ENCODE results near the gene ZFYVE28. TPM values are rescaled to one million over a fixed set of nuclear protein-coding genes. Genes with fewer than 3 reads are reported as not detected.
"Not testable (repeated sequence)": the region's sequence is repeated elsewhere in the genome, so short reads cannot be mapped to it uniquely, and the experiment has no call there.

Gene ZFYVE28
- total RNA-seq, 1 donor from 2014 or later = 0.86 TPM

- DNase-seq (ENCODE audit: low read depth) = no peak
These were observed 142.7 kb downstream of the ZFYVE28 start for GRCh38 chr4:2275546-2276251.

GRCh38 chr4:2275044-2275397 lies 143.4 kb downstream of the ZFYVE28 start:
- DNase-seq (ENCODE audit: low read depth) = not testable (repeated sequence)

- no peak for DNase-seq (ENCODE audit: low read depth)
These were observed 144.0 kb downstream of the ZFYVE28 start for GRCh38 chr4:2274320-2275043.

- no peak for DNase-seq (ENCODE audit: low read depth)
These were observed 144.7 kb downstream of the ZFYVE28 start for GRCh38 chr4:2273657-2274319.

- DNase-seq (ENCODE audit: low read depth) = no peak
These were observed 145.2 kb downstream of the ZFYVE28 start for GRCh38 chr4:2273221-2273620.

GRCh38 chr4:2272828-2273120 lies 145.7 kb downstream of the ZFYVE28 start:
- no peak for DNase-seq (ENCODE audit: low read depth)

- no peak for DNase-seq (ENCODE audit: low read depth)
These were observed 146.2 kb downstream of the ZFYVE28 start for GRCh38 chr4:2272026-2272827.

- no peak for DNase-seq (ENCODE audit: low read depth)
These were observed 147.0 kb downstream of the ZFYVE28 start for GRCh38 chr4:2271279-2272025.

GRCh38 chr4:2270341-2271165 lies 147.9 kb downstream of the ZFYVE28 start:
- no peak for DNase-seq (ENCODE audit: low read depth)

- DNase-seq (ENCODE audit: low read depth) = no peak
These were observed 148.8 kb downstream of the ZFYVE28 start for GRCh38 chr4:2269618-2270163.

- DNase-seq (ENCODE audit: low read depth) = no peak
These were observed 149.3 kb downstream of the ZFYVE28 start for GRCh38 chr4:2269206-2269531.

GRCh38 chr4:2268357-2269205 lies 149.9 kb downstream of the ZFYVE28 start:
- no peak for DNase-seq (ENCODE audit: low read depth)

GRCh38 chr4:2267841-2268240 lies 150.6 kb downstream of the ZFYVE28 start:
- no peak for DNase-seq (ENCODE audit: low read depth)

- DNase-seq (ENCODE audit: low read depth) = no peak
These were observed 151.1 kb downstream of the ZFYVE28 start for GRCh38 chr4:2267320-2267811.

GRCh38 chr4:2266821-2267220 lies 151.6 kb downstream of the ZFYVE28 start:
- no peak for DNase-seq (ENCODE audit: low read depth)

- peak; percentile 78 for DNase-seq (ENCODE audit: low read depth)
These were observed 152.3 kb downstream of the ZFYVE28 start for GRCh38 chr4:2266181-2266580.

GRCh38 chr4:2265113-2266110 lies 153.0 kb downstream of the ZFYVE28 start:
- DNase-seq (ENCODE audit: low read depth) = no peak

Data from myocyte (in vitro differentiated cells).